C4-2B (cell line): ENCODE results near the gene C5orf46.

Experiments
- H3K27ac ChIP-seq: fragments of 450-650 bp; 2 replicates; pipeline ENCODE4 v1.5.1; 2017
- CTCF ChIP-seq: fragments of 450-650 bp; conservative IDR thresholded peaks from 2 replicates; pipeline ENCODE4 v1.5.1; 2017; ENCODE audit warnings: mild to moderate bottlenecking
- ZFX ChIP-seq: fragments of 450-650 bp; IDR thresholded peaks from 2 replicates; pipeline ENCODE4 v1.6.1; 2017

C5orf46 gene

GRCh38 chr5:147853372-147853987, 52.9 kb downstream of the C5orf46 start:
- H3K27ac ChIP-seq: no peak overlapping the region
- TF ChIP-seq ZFX (no peak), CTCF (no peak)

- no peak overlapping the region for H3K27ac ChIP-seq
Measured at GRCh38 chr5:147852365-147852764, 54.0 kb downstream of the C5orf46 start.

GRCh38 chr5:147851578-147851977, 54.8 kb downstream of the C5orf46 start:
- no peak for TF ChIP-seq CTCF
- no peak for TF ChIP-seq ZFX
- H3K27ac ChIP-seq: no peak overlapping the region

More at GRCh38 chr5:147852365-147852764, 54.0 kb downstream of the C5orf46 start:
- no peak for TF ChIP-seq ZFX

DNA sequence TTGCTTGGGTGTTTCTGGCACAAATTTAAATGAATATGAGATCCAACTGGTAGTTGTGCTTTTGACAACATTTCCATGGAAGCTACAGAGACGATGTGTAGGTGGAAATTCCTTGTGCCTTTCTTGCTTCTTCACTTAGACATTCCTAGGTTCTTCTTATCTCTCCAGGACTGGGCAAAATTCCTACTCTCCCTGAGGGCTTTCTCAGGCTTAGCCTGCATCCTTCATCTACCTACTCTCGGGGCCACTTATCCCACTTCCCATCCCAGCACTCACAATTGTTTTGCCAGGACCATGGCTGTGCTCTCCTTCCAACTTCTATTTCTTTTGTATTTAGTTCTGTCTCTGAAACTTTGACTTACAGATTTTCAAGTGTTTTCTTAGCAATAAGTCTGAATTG, 57.1 kb downstream of the C5orf46 start:
- no peak overlapping the region for H3K27ac ChIP-seq
- TF ChIP-seq CTCF: no peak
- TF ChIP-seq ZFX: no peak

DNA sequence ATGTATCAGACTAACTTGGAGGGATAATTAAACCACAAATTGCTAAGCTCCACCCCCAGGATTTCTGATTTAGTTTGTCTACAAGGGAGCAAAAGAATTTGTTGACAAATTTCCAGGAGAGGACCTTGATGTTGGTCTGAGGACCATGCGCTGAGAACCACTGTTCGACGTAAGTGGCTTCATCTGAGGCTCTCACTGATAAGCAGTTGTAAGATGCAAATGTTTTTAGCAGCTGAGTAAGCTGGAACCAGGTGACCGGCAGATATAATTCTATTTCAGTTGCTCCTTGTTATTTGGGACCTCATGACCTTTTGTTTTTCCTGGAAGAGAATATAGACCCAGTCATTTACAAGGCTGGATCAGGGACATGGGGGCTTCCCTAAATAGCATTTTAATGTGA, 60.7 kb downstream of the C5orf46 start:
- H3K27ac ChIP-seq: no peak overlapping the region
- TF ChIP-seq CTCF (no peak), ZFX (no peak)

- H3K27ac ChIP-seq: no peak overlapping the region
- no peak for TF ChIP-seq CTCF
- no peak for TF ChIP-seq ZFX
Measured at GRCh38 chr5:147844846-147845245, 61.5 kb downstream of the C5orf46 start.

- TF ChIP-seq ZFX (no peak), CTCF (no peak)
Measured at GRCh38 chr5:147842869-147843268, 63.5 kb downstream of the C5orf46 start.

More at GRCh38 chr5:147842869-147843268, 63.5 kb downstream of the C5orf46 start:
- no peak overlapping the region for H3K27ac ChIP-seq
